GM18858 (cell line): ENCODE data around the gene PCBP3.

Source experiments
- ATAC-seq: cut with Tn5 transposase; IDR thresholded peaks from one replicate; pipeline ENCODE4 v1.9.1; 2021; ENCODE audit not compliant: unreplicated experiment

PCBP3 gene

DNA sequence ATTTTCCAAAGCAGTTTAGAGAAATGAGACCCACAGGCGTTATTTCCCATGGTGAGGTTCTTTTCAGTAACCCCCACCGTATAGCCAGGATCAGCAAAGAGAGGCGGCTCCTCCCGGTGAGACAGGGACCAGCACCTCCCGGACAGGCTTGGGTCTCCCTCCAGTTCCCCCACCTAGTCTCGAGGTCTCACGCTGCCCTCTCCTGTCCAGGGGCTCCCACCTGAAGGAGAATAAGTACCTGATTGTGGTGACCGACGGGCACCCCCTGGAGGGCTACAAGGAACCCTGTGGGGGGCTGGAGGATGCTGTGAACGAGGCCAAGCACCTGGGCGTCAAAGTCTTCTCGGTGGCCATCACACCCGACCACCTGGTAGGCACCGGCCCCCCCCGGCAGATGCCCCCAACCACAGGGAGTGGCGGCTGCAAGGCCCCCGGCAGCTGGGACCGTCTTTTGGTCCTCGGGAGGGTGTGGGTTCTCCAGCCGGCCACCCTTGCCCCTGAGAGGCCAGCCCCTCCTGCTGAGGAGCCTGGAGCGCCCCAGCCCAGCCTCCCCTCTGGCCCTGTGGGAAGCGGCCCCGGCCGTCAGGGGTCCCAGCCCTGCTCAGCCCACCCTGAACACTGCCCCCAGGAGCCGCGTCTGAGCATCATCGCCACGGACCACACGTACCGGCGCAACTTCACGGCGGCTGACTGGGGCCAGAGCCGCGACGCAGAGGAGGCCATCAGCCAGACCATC, 343.0 kb downstream of the PCBP3 start:
- no peak for ATAC-seq

DNA sequence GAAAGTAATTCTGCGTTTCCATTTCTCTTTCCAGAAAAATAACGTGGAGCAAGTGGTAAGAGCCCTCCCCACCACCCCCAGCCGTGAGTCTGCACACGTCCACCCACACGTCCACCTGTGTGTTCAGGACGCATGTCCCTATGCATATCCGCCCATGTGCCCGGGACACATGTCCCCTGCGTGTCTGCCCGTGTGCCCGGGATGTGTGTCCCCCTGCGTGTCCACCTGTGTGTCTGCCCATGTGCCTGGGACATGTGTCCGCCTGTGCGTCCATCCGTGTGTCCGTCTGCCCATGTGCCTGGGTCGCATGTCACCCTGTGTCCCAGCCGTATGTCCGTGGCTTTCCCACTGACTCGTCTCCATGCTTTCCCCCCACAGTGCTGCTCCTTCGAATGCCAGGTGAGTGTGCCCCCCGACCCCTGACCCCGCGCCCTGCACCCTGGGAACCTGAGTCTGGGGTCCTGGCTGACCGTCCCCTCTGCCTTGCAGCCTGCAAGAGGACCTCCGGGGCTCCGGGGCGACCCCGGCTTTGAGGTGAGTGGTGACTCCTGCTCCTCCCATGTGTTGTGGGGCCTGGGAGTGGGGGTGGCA, 343.7 kb downstream of the PCBP3 start:
- no peak for ATAC-seq

DNA sequence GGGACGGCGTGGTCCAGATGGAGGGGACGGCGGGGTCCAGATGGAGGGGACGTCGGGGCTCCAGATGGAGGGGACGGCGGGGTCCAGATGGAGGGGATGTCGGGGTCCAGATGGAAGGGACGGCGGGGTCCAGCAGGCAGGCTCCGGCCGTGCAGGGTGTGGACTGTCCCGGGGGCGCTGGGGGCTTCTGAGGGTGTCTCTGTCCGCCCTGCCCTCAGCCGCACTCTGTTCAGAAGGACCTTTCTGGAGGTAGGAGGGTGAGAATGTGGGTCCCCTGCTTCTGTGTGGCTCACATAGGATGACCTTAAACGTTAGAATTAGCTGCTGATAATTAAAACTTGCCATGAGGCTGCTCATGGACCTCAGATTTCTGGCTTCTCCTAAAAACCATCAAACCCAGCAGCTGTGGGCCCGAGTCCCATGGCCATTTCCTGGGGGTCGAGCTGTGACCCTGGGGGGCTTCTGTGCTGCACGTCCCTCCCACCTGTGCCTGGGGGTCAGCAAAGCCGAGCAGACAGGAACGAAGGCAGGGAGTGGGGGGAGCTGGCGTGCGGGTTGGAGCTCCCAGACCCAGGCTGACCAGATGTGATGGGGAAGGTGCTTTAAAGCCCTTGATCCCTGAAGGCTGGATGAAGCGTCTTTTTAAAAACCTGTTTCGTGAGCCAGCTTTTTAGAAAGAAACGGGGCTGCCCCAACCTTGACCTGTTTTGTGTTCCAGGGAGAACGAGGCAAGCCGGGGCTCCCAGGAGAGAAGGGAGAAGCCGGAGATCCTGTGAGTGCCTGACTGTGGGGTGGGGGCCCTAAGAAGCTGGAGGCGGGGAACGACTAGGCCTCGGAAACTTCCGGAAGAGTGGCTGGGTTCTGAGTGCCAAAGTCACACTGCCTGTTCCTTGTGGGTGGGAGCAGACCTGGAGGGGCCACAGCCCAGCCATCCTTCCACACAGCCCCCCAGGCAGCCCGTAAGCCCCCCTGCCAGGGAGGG, 345.1 kb downstream of the PCBP3 start:
- ATAC-seq: no peak

DNA sequence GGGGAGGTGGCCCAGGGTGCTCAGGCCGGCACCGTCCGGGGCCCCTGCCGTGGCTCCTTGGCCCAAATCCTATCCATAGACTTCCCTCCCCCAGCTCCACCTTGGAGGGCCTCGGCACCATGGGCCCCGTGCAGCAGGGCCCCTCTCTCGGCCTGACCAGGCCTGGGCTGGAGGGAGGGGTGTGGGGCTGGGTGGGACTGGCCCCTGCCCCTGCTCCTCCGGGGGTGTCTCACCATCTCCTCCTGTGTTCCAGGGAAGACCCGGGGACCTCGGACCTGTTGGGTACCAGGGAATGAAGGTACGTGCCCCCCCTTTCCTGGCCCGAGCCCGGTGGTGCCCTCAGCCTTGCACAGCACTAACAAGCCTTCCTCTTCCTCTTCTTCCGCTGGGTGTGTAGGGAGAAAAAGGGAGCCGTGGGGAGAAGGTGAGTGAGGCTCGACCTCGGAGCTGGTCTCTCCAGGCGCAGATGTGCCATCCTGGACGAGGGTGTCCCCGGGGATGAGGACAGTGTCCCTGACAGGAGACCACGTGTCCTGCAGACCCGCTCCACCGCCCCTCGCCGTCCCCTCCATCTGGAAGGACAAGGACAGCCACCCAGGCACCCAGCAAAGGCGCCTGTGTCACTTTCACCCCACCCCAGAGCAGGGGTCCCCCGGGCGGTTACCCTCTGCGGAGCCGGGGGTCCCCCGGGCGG, 346.0 kb downstream of the PCBP3 start:
- ATAC-seq: no peak

DNA sequence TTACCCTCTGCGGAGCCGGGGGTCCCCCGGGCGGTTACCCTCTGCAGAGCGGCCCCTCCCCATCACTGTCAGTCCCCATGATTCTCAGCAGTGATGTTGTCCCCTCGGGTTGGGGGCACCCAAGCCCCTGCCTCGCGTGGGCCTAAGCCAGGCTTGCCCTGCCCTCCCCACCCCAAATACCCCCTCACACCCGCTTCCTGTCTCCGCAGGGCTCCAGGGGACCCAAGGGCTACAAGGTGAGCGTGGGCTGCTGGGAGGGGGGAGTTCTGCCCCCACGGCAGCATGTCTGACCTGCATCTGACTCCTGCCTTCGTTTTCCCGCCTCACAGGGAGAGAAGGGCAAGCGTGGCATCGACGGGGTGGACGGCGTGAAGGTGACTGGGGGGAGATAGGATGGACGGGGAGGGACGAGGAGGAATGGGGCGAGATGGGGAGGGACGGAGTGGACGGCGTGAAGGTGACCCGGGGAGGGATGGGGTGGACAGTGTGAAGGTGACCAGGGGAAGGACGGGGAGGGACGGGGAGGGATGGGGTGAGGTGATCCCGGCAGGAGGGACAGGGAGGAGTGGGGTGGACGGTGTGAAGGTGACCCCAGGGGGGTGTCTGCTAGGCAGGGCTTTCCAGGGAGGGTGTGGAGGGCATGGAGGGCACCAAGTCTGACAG, 346.7 kb downstream of the PCBP3 start:
- ATAC-seq: no peak

DNA sequence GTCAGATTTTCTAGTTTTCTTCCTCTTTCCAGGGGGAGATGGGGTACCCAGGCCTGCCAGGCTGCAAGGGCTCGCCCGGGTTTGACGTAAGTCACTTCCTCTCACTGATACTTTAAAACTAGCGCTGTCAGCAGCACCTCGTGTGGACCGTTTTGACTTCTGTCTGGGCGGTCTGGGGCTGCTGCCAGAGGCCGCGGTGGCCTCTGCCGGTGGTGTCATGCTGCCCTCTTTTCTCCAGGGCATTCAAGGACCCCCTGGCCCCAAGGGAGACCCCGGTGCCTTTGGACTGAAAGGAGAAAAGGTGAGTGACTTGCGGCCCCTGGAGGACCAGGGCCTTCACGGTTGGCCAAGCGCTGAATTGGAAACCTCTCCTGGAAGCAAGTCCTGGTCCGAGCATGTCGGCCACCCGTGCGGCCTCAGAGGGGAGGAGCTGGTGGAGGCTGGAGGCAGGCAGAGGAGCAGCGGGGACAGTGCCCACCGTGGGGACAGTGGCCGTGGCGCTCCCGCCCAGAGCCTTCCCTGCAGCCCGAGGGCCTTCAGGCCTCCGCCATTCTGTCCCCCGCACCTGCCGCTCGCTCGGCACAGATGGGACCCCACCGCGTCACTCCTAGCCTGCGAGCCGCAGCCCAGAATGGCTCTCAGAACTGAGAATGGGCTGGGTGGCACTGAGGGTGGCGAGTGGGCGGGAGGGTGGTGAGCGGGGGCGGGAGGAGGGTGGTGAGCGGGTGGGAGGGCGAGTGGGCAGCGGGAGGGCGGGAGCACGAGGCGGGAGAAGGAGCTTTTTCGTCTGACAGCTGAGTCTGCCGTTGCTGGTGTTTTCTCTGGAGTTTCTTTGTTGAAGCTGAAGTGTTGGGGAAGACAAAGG, 347.4 kb downstream of the PCBP3 start:
- no peak for ATAC-seq

DNA sequence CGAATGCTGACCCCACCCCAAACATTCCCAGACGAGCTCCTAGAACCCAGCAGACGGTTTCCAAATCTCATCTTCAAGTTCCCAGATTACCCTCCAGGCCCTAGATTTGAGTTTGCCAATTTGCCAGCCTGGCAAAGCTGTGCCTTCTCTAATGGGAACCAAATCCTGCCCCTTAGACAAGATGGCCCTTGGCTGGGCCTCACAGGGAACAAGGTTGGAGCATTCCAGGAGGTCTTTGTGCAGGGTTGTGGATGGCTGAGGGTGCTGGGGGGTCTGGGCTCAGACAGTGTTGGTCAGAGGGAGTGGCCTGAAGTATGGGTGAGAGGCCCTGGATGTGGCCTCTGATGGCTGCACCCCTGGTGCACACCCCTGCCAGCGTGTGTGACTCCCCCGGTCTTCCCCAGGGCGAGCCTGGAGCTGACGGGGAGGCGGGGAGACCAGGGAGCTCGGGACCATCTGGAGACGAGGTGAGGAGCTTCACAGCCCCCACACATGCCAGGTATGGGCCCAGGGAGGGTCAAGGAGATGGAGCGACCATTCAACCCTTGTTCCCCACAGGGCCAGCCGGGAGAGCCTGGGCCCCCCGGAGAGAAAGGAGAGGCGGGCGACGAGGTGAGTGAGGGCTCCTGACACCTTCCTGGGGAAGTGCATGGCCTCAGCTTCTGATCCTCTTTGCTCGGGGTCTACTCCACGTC, 348.2 kb downstream of the PCBP3 start:
- ATAC-seq: no peak
